ENCODE data around the gene CPTP. TPM values are rescaled to one million over a fixed set of nuclear protein-coding genes. Genes with fewer than 3 reads are reported as not detected.

CPTP gene
- total RNA-seq, 1 donor from 2014 or later: 21.6 TPM

GRCh38 chr1:1336931-1337792 is 12.6 kb downstream of the CPTP start:
- DNase-seq: no peak

GRCh38 chr1:1337793-1338147 is 13.2 kb downstream of the CPTP start:
- no peak for DNase-seq

DNA sequence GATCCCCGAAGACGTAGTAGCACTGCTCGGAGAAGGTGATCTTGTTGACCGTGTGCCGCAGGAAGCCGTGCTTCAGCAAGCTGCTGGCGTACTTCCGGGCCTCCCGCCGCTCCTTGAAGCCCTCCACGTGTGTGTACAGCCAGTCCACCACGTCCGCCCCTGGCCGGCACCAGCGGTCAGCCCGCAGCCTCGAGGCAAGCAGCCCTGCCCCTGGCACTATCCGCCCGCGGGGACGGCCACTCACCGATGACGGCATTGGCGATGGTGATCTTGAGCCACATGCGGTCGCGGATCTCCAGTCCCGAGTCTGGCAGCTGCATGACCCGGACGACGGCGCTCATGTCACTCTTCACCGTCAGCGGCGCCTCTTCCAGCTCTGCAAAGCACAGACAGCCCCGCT is 13.7 kb downstream of the CPTP start:
- no peak for DNase-seq

GRCh38 chr1:1340185-1340584 is 15.6 kb downstream of the CPTP start:
- no peak for DNase-seq

DNA sequence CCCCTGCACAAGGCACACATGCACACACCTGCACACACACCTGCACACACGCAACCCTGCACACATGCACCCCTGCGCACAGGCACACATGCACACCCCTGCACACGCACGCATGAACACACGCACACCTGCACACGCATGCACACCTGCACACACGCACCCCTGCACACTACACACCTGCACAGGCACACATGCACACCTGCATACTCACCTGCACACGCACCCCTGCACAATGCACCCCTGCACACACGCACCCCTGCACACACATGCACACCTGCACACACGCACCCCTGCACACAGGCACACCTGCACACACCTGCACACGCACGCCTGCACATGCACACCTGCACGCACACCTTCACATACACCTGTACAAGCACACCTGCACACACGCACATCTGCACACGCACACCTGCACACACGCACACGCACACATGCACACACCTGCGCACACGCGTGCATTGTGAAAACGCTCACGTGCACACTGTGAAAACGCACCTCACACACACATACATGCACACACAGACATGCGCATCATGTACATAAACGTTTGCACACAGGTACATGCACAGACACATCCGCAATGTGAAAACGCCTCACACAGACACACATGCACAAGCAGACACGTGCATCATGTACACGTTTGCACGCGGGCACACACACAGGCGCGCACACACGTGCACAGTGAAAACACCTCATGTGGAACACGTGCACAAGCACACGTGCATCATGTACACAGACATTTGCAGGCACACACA is 16.4 kb downstream of the CPTP start:
- DNase-seq: no peak

DNA sequence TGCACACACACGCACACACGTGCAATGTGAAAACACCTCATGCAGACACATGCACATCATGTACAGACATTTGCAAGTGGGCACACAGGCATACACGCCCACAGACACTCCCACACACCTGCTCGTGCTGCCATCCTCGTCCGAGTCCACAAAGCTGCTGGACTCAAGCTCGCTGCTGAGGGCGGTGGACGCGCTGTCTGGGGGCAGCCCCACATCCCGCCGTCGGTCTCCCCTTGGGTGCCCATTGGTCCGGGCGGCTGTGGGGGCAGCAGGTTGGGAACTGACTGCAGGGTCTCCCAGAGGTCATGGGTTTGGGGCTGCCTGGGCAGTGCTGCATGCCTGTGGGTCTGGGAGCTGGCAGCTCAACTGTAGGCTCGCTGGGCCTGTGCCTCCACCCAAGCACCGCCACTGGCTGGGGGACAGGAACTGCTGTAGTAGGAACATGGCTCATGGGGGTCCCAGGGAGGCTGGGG is 17.0 kb downstream of the CPTP start:
- DNase-seq: no peak

DNA sequence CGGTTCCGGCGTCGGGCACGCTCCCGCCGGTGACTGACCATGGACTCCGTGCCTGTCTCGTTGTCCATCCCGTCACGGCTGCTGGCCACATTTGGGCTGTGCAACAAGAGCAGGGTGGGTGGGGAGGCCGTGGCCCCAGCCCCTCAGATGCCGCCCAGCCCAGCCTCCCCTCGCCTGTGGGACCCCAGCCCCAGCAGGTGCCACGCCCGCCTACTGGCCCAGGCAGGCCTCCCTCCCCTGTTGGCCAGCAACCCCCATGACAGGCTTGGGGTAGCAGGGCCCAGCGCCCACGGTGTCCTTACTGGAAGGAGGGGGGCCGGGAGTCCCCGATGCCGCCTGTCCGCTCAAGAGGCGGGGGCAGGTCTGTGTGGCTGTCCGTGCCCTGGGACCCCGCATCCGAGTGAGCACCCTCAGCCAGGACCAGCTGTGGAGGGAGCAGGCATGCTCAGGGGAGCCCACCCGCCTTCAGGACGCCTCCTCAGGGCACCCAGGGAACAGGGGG is 17.5 kb downstream of the CPTP start:
- no peak for DNase-seq

GRCh38 chr1:1342584-1343115 is 18.0 kb downstream of the CPTP start:
- DNase-seq: no peak

DNA sequence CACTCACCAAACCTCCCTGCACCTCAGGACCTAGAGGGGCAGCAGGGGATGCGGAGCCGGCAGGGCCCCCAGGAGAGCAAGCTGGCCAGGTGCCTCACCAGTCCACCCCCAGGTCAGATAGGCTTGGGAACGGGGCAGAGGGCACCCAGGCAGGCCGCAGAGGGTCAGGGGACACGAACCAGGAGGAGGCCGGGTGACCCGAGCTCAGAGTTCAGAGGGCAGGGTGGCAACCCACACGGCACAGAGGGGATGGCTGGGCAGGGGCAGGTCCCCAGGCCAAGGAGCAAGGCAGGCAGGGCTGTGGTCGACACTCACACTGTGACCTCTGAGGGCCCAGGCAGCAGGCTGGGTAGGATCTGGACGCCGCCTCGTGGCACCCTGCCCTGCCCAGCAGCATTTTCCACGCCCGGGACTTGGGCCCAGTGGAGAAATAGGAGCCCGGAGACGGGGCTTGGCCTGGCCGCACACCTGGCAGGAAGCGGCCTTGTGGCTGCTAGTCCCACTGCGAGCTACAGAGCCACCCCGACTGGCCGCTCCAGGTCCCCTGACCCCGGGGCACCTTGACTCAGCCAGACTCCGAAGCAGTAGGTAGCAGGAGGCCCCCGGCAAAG is 19.3 kb downstream of the CPTP start:
- no peak for DNase-seq

- peak; percentile 45 for DNase-seq
These were observed 20.2 kb downstream of the CPTP start for GRCh38 chr1:1344655-1345361.

- DNase-seq: no peak
These were observed 20.8 kb downstream of the CPTP start for GRCh38 chr1:1345384-1345783.

GRCh38 chr1:1345860-1346500 is 21.4 kb downstream of the CPTP start:
- no peak for DNase-seq

DNA sequence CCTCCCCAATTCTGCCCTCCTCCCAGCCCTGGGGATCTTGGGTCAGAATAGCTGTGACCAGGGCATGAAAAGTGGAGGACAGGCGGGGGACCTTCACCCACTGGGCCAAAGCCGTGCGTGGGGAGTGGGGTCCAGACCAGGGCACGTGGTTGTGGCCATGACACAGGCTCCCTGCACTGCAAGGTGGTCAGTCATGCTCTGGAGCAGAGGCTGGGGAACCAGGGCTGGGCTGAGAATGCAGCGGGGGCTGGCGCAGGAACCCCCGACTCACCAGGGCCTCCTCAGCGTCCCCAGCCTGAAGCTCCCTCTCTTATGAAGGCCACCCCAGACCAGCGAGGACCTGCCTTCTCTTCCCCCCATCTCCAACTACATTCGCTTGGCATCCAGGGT is 21.9 kb downstream of the CPTP start:
- DNase-seq: no peak

DNA sequence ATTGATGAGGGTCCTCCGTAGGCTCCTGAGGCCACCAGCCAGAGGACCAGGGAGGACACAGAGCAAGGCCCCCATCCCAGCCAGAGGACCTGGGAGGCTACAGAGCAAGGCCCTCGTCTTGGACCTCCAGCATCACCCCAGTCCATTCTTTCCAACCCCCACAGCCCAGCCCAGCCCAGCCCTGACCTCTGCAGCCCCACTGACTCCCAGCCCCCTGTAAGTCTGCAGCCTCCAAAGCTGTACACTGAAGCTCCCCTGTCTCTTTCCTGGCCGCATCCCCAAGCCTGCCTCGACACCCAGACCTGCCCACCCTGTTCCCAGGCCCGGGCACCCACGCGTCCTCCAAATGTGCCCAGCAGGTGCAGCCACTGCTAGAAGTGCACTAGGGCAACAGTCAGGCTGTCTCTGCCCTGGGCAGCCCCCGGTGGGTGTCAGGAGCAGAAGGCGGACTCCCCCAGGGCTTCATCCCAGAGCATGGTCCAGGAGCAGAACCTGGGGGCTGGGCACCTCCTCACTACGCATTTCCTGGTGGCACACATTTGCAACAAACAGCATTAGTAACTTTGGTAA is 22.5 kb downstream of the CPTP start:
- DNase-seq: no peak

- DNase-seq: no peak
These were observed 23.2 kb downstream of the CPTP start for GRCh38 chr1:1347663-1348419.

DNA sequence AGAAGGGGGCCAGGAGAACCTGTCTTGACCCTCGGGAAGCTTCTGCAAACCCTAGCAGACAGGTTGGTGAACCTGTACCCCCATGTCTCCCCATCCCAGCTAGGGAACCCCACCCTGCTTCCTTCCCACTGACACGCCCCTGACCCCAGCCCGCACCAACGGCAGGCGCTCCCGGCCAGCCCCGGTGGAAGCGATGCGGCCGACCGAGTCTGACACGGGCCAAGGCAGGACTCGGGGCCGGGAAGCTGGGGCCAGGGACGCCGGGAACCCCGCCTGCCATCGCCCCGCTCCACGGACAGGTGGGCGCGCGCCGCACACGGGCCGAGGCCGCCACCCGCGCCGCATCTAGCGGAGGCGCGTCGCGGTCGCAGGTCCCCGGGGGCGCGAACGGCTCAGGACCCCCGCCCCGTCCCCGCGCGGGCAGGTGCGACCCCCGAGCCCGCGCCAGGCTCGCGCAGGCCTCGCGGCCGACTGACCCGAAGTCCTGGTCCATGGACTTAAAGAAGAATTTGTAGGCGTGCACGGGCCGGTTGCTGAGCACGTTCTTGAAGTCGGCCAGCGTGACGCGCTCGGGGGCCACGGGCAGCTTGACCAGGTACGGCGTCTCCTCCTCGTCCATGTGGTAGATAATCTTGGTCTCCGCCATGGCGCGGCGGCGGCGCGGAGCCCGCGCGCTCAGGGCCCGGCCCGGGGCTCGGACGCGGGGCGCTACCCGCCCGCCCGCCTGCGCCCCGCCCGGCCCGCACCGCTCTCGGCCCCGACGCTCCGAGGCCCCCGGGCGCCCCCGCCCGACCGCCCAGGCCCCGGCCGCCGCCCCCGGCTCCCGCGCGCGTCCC is 24.0 kb downstream of the CPTP start:
- DNase-seq: peak; percentile 65

DNA sequence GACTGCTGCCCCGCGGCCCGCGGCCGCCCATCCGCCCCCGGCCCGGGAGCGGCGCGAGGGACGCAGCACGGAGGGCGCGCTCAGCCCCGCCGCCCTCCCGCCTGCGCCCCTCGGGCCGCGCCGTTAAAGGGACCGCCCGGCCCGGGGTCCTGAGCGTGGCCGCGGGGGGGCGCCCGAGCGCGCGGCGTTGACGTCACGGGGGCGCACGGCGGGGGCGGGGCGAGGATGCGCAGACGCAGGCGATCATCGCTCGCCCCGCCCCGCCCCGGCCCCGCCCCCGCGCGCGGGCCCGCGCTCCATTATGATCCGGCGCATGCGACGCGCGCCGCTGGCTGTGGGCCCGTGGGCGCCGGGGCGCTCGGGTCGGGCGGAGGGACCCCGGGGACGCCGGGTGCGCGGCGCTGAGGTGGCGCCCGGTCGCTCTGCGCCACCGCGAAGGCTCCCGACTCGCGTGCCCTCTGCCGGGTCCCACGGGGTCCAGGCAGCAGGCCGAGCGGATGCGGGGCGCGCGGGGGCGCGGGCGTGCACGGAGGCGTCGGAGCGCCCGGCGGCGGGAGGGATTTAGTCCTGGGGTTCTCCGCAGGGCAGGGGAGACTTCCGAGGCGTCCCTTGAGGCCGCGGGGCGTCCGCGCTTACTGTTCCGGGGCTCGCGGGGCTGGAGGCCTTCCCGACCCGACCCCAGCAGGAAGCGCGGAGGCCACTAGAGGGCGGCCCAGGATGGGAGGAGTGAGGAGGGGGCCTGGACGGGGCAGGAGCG is 24.8 kb downstream of the CPTP start, which contains the start of gene DVL1:
Gene DVL1 (minus strand): TSS at position 163 of the 757 bp plus-strand sequence. CDS start 353 bp downstream, outside the sequence.
- peak; percentile 73 for DNase-seq

DNA sequence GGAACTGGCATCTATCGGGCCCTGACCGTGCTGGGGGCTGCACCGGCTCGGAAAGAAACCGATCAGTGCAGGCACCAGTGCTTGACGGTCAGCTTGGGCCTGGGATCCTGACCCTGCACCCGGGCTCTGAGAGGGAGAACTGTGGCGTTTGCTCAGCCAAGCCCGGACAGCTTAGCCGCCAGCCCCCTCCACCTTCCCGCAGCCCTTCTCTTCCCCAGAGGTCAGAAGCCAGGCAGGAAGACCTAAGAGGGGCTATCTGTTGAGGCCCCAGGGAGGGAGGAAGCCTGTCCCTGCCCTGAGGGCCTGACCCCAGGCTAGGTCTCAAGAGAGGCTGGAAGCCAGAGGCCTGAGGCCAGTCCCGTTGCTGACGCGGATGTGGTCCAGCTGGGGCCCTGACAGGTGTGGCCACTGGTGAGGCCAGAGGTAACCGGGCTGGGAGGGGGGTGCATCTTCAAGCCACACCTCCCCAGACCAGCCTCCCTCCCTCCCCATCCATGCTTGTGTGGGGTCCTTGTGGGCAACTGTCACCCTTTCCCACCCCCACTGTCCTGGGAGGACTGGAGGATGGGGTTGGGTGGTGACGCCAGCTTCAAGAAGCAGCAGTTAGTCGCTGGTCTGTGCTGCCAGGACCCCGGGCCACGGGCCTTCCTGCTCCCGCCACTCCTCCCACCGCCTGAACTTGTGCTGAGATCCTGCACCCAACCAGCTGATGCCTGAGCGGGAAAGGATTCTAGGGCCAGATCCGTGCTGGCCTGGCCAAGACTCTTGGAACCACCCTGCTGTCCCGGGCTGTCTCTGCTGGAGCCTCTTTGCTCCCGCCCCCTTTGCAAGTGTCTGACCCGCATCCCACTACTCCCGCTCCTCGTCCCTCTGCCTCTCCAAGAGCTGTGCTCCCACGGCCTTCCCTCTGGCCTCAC is 27.2 kb downstream of the CPTP start:
- DNase-seq: no peak

Measured in dermis blood vessel endothelial cell (primary cell).